Muscle of leg (tissue), 16 donors: ENCODE results near the gene CCDC148. TPM values are rescaled to one million over a fixed set of nuclear protein-coding genes. Genes with fewer than 3 reads are reported as not detected.

ENCODE experiments used
- DNase-seq: peaks from one replicate; pipeline ENCODE4 v3.0.0; 2013
- H3K27ac ChIP-seq: one replicate; pipeline ENCODE4 v1.5.1; 2013; ENCODE audit warnings: mild to moderate bottlenecking, low read length, control low read depth
- H3K27me3 ChIP-seq: one replicate; pipeline ENCODE4 v1.6.1; 2013; ENCODE audit warnings: low read length; ENCODE audit not compliant: control insufficient read depth, insufficient read depth
- H3K36me3 ChIP-seq: one replicate; pipeline ENCODE4 v1.6.1; 2013; ENCODE audit warnings: low read length; ENCODE audit not compliant: control insufficient read depth, insufficient read depth
- H3K4me1 ChIP-seq: one replicate; pipeline ENCODE4 v1.6.1; 2013; ENCODE audit warnings: low read length; ENCODE audit not compliant: control insufficient read depth, insufficient read depth
- H3K4me3 ChIP-seq: one replicate; pipeline ENCODE4 v1.5.1; 2013; ENCODE audit warnings: low read length, control low read depth
- H3K9me3 ChIP-seq: replicated peaks from 2 replicates; pipeline ENCODE4 v1.6.1; 2013; ENCODE audit warnings: low read depth, low read length; ENCODE audit not compliant: control insufficient read depth
- WGBS: methylation state at CpG from one replicate; pipeline ENCODE4 v1.1.5; 2013; ENCODE audit warnings: missing lambda C conversion rate; ENCODE audit not compliant: insufficient coverage; 5-methylcytosine and 5-hydroxymethylcytosine counted together
- long read RNA-seq, 11 donors: transcript quantifications; one replicate each; lab custom pipeline, GENCODE V29; 2026
- polyA plus RNA-seq, 8 donors: library from polyadenylated mRNA; unstranded; fragments of 120-200 nt; gene quantifications; one replicate each; pipeline versions ENCODE4 v1.2.1 to v1.2.3, GENCODE V29; 2013; ENCODE audit warnings: inconsistent platforms in 1 of 8, low replicate concordance in 1 of 8; ENCODE audit not compliant: insufficient read length in 8 of 8, insufficient read depth in 1 of 8
- total RNA-seq: library from RNA; stranded (reverse); fragments of 120-200 nt; gene quantifications from one replicate; pipeline ENCODE4 v1.2.4, GENCODE V29; 2013

Gene CCDC148
- total RNA-seq (1.2 TPM), polyA plus RNA-seq (under 1 TPM; 0.24 to 0.44 (median 0.35) TPM)
- long read RNA-seq, donor 1: 0 reads
- long read RNA-seq, donor 2: 0 reads
- long read RNA-seq, donor 3: 0 reads
- long read RNA-seq, donor 4: 0 reads
- long read RNA-seq, donor 5, partial matches to known transcripts: 46 of 46 reads
- long read RNA-seq, donor 5, other reads (novel, unspliced or antisense): 0 of 46 reads
- long read RNA-seq, donor 6: 0 reads
- long read RNA-seq, donor 7: 0 reads
- long read RNA-seq, donor 8: 0 reads
- long read RNA-seq, donor 9: 0 reads
- long read RNA-seq, donor 10: 0 reads
- long read RNA-seq, donor 11: 0 reads

- H3K4me1 ChIP-seq: peaks cover 8% of the 10 kb centered on the region
- H3K9me3 ChIP-seq: no peaks in the 10 kb centered on the region
- under 1% methylated on average over 35 of the region's 48 CpGs for WGBS
- H3K27me3 ChIP-seq: no peaks in the 10 kb centered on the region
- peak; percentile 98 for DNase-seq
- H3K4me3 ChIP-seq: peak within 1 kb of the TSS; percentile 87
- H3K36me3 ChIP-seq: no peaks in the 10 kb centered on the region
- peak within 1 kb of the TSS; percentile 92 for H3K27ac ChIP-seq
Measured at GRCh38 chr2:158456309-158457066, at the start of gene CCDC148, which contains the start of gene PKP4. Gene CCDC148 (minus strand): TSS chr2:158456753. CDS start chr2:158456439, 314 bp downstream. Gene PKP4 (plus strand): TSS chr2:158456952. CDS start chr2:158533185, 76,233 bp downstream.

DNA sequence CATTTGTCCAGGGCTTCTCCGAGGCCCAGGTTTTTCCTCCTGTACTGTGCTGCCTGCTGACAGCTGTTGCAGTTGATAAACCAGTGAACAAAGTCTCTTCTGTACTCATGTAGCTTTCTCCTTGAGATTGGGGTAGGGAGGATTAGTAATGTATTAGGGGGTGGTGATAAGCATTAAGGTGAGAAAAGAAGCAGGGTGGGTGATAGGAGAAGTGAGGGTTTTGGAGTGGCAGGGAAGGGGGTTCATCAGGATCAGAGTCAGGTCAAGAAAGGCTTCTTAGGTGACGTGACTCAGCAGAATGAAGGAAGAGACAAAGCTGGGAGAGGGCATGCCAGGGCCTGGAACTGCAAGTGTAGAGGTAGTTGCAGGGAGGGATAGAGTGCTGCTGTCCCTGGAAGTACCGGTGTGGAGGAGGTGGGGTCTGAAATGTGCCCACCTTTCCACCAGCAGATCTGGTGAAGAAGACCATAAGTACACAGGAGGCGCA lies 48.9 kb upstream of the CCDC148 start:
- WGBS: 89% methylated on average over 2 of the region's 4 CpGs
- Histone ChIP-seq H3K9me3 (no peaks in the 10 kb centered on the region), H3K27me3 (no peaks in the 10 kb centered on the region), H3K36me3 (no peaks in the 10 kb centered on the region), H3K27ac (no peak overlapping the region), H3K4me1 (peaks cover 20% of the 10 kb centered on the region), H3K4me3 (no peak overlapping the region)
- no peak for DNase-seq

DNA sequence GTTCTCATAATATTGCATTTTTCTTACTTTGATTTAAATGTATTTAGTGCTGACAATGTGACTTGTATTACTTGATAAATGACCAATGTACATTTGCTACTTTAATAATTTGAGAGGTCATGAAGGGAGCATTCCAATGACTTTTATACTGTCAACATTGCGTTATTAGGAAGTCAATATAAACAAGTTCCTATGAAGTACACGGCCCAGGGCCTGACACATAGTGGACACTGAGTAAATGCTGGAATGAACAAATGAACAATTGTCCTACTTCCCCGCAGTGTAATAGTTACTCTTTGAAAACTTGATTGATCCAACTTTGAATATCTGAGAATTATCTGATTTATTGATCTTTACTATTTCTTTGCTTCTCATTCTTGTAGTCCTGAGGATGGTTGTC lies 47.5 kb upstream of the CCDC148 start:
- peaks cover 22% of the 10 kb centered on the region for H3K4me1 ChIP-seq
- H3K9me3 ChIP-seq: no peaks in the 10 kb centered on the region
- no peak overlapping the region for H3K27ac ChIP-seq
- no peaks in the 10 kb centered on the region for H3K27me3 ChIP-seq
- DNase-seq: no peak
- WGBS: no CpG with 5 or more reads among the region's 3 CpGs
- H3K36me3 ChIP-seq: no peaks in the 10 kb centered on the region
- no peak overlapping the region for H3K4me3 ChIP-seq

- WGBS: no CpG with 5 or more reads among the region's 2 CpGs
- Histone ChIP-seq H3K27me3 (no peaks in the 10 kb centered on the region), H3K4me1 (peaks cover 22% of the 10 kb centered on the region), H3K36me3 (no peaks in the 10 kb centered on the region), H3K9me3 (no peaks in the 10 kb centered on the region), H3K4me3 (no peak overlapping the region), H3K27ac (peak overlapping the region; percentile 45)
- peak; percentile 87 for DNase-seq
Measured at GRCh38 chr2:158502974-158503373, 46.4 kb upstream of the CCDC148 start.

DNA sequence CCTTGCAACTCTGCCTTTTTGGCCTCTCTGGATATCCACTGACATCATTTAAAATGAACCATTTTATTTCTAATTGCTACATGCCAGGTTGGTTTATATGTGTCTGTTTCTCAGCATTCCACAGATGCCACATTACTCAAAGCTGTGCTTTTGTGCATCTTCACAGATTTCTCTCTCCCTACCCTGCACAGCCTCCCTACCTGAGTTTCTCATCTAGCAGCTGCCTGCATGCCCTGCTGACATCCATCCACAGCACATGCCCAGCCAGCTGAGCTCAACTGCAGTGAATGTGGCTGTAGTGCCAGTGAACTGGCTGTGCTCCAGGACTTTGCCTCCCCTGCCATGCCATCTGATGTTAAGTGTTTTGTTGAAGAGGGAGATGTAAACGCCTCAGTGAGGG lies 44.7 kb upstream of the CCDC148 start:
- Histone ChIP-seq H3K27me3 (no peaks in the 10 kb centered on the region), H3K36me3 (no peaks in the 10 kb centered on the region), H3K4me1 (peaks cover 22% of the 10 kb centered on the region), H3K4me3 (no peak overlapping the region), H3K27ac (no peak overlapping the region), H3K9me3 (no peaks in the 10 kb centered on the region)
- peak; percentile 57 for DNase-seq
- no CpG with 5 or more reads among the region's 1 CpG for WGBS

DNA sequence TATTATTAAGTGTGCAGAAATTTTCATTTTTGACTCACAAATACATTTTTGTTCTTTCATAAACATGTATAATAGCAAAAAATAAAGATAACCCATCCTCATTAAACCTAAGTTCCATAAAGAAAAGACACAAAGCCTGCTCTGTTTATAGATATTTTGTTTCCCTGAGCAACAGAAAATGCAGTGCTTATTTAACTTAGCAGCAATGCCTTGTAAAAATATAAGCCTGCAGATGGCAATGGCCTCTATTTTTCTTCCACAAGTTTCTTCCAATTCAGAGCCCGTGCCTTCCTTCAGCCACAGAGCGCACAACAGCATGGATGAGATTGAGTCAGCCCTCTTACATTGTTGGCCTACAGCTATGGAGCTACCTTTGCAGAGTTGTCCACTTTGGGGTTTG lies 43.8 kb upstream of the CCDC148 start:
- 80% methylated on average over 1 of the region's 2 CpGs for whole genome bisulfite sequencing
- peaks cover 17% of the 10 kb centered on the region for H3K4me1 ChIP-seq

GRCh38 chr2:158499383-158499782 lies 42.8 kb upstream of the CCDC148 start:
- Histone ChIP-seq H3K4me1 (peaks cover 16% of the 10 kb centered on the region), H3K27me3 (no peaks in the 10 kb centered on the region), H3K9me3 (no peaks in the 10 kb centered on the region), H3K27ac (no peak overlapping the region), H3K36me3 (no peaks in the 10 kb centered on the region), H3K4me3 (no peak overlapping the region)
- WGBS: no CpG with 5 or more reads among the region's 2 CpGs
- DNase-seq: no peak

More for the DNA sequence above, 43.8 kb upstream of the CCDC148 start:
- Histone ChIP-seq H3K36me3 (no peaks in the 10 kb centered on the region), H3K9me3 (no peaks in the 10 kb centered on the region), H3K27ac (no peak overlapping the region), H3K4me3 (no peak overlapping the region), H3K27me3 (no peaks in the 10 kb centered on the region)
- peak; percentile 54 for DNase-seq

- H3K36me3 ChIP-seq: no peaks in the 10 kb centered on the region
- H3K9me3 ChIP-seq: no peaks in the 10 kb centered on the region
- no peaks in the 10 kb centered on the region for H3K27me3 ChIP-seq
- WGBS: no CpG with 5 or more reads among the region's 3 CpGs
- no peak overlapping the region for H3K4me3 ChIP-seq
- no peak overlapping the region for H3K27ac ChIP-seq
- no peak for DNase-seq
- H3K4me1 ChIP-seq: peaks cover 16% of the 10 kb centered on the region
Measured at GRCh38 chr2:158498749-158499136, 42.2 kb upstream of the CCDC148 start.

DNA sequence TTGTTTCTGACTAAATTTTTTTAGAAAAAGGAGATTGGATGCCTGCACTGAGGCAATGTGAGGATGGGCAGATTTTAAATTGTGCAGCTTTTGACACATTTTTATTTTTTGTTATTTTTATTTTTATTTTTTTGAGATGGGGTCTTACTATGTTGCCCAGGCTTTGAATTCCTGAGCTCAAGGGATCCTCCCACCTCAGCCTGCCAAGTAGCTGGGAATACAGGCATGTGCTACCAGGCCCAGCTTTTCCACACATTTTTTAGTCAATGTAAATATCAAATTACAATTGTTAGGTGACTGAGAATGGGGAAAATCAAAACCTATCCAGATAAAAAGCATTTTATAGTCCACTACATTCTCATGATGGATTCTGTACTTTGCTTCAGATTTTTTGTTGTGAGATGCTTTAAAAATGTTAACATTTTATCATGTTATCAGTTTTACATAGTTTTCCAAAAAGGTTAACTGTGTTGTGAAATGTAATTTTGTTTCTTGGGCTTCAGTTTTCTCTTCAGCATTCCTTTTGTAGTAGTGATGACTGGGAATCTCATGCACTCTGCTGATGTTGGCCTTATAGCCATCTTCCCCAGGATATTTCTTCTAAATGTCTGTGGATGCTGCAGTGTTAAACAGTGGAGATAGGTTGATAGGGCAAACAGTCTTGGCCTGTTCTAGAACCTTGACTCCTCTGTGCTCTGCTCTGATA lies 41.6 kb upstream of the CCDC148 start:
- Histone ChIP-seq H3K27me3 (no peaks in the 10 kb centered on the region), H3K4me3 (no peak overlapping the region), H3K4me1 (peaks cover 16% of the 10 kb centered on the region)

DNA sequence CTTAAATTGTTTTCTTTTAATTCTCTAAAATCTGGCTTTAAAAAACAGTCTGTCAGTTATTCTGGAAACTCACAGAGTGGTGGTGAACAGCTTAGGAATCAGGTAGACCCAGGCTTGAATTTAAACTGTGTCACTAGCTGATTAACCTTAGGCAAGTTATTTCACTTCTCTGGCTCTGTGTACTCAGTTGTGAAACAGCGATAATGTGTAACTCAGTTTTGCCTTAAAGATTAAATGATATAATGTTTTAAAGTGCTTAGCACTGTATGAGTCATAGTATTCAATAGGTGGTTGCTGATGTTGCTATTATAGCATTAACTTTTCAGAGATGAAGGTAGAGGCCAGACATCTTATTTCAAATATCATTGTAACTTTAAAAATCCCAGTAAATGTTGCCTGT lies 40.9 kb upstream of the CCDC148 start:
- Histone ChIP-seq H3K4me1 (peaks cover 12% of the 10 kb centered on the region), H3K9me3 (no peaks in the 10 kb centered on the region), H3K27ac (no peak overlapping the region), H3K4me3 (no peak overlapping the region), H3K36me3 (no peaks in the 10 kb centered on the region), H3K27me3 (no peaks in the 10 kb centered on the region)
- DNase-seq: no peak
- WGBS: no CpG with 5 or more reads among the region's 1 CpG

More for the DNA sequence above, 41.6 kb upstream of the CCDC148 start:
- no peak overlapping the region for H3K27ac ChIP-seq
- no peaks in the 10 kb centered on the region for H3K9me3 ChIP-seq
- H3K36me3 ChIP-seq: no peaks in the 10 kb centered on the region
- DNase-seq: no peak
